ENCODE measurements around the gene GAS5.

The GAS5 gene

DNA sequence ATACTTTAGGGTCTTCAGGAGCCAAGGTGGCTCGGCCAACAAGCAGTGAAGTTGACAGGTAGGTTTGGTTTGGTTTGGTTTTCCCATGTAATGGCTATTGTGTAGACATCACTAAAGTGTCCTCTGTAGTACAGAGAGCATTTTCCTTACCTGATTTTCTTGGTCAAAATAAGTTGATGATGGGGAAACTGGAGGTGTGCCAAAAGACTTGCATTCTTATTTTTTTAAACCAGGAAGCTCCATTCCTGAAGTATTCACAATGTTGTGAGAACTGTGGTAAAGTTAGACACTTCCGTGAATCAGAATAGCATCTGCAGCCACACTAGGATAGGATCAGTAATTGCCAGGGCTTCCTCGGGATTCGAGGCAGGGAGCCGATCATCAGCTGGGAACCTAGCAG, 3.3 kb upstream of the GAS5 start:
- no peaks in the 10 kb centered on the region for H3K36me3 ChIP-seq (ENCODE audit: control insufficient read depth, insufficient read depth, low read length)

GRCh38 chr1:173870252-173871075, 2.7 kb upstream of the GAS5 start:
- Histone ChIP-seq H2AFZ (peak overlapping the region; percentile 60), H3K9ac (no peak overlapping the region), H3K36me3 (ENCODE audit: control insufficient read depth, insufficient read depth, low read length) (no peaks in the 10 kb centered on the region), H3K79me2 (no peaks in the 10 kb centered on the region), H3K4me1 (peaks cover 13% of the 10 kb centered on the region), H3K27me3 (ENCODE audit: control insufficient read depth, insufficient read depth, low read length) (no peaks in the 10 kb centered on the region), H3K4me3 (ENCODE audit: low read depth, low read length) (peak overlapping the region; percentile 85), H3K4me2 (ENCODE audit: low read length) (peak overlapping the region; percentile 62), H3K9me3 (ENCODE audit: control insufficient read depth, low read length) (no peaks in the 10 kb centered on the region), H3K27ac (peak overlapping the region; percentile 91)
- TF ChIP-seq CTCF (IDR thresholded peaks at IDR 0.05): no peak

More for the DNA sequence above, 3.3 kb upstream of the GAS5 start:
- H3K4me1 ChIP-seq: peaks cover 10% of the 10 kb centered on the region
- H3K4me2 ChIP-seq (ENCODE audit: low read length): peak overlapping the region; percentile 53
- no peak overlapping the region for H3K9ac ChIP-seq
- H2AFZ ChIP-seq: peak overlapping the region; percentile 42
- H3K27me3 ChIP-seq (ENCODE audit: control insufficient read depth, insufficient read depth, low read length): no peaks in the 10 kb centered on the region
- H3K4me3 ChIP-seq (ENCODE audit: low read depth, low read length): no peak overlapping the region
- no peak for TF ChIP-seq CTCF (IDR thresholded peaks at IDR 0.05)
- H3K27ac ChIP-seq: peak overlapping the region; percentile 91
- H3K79me2 ChIP-seq: no peaks in the 10 kb centered on the region
- H3K9me3 ChIP-seq (ENCODE audit: control insufficient read depth, low read length): no peaks in the 10 kb centered on the region

- Histone ChIP-seq H3K27ac (peak overlapping the region; percentile 91), H3K9me3 (ENCODE audit: control insufficient read depth, low read length) (no peaks in the 10 kb centered on the region), H3K27me3 (ENCODE audit: control insufficient read depth, insufficient read depth, low read length) (no peaks in the 10 kb centered on the region), H3K4me3 (ENCODE audit: low read depth, low read length) (peak overlapping the region; percentile 85), H3K79me2 (no peaks in the 10 kb centered on the region), H3K9ac (no peak overlapping the region), H3K4me2 (ENCODE audit: low read length) (peak overlapping the region; percentile 62), H2AFZ (peak overlapping the region; percentile 68), H3K4me1 (peaks cover 13% of the 10 kb centered on the region), H3K36me3 (ENCODE audit: control insufficient read depth, insufficient read depth, low read length) (no peaks in the 10 kb centered on the region)
- no peak for TF ChIP-seq CTCF (IDR thresholded peaks at IDR 0.05)
Observed at GRCh38 chr1:173869021-173869359, 1.2 kb upstream of the GAS5 start.

DNA sequence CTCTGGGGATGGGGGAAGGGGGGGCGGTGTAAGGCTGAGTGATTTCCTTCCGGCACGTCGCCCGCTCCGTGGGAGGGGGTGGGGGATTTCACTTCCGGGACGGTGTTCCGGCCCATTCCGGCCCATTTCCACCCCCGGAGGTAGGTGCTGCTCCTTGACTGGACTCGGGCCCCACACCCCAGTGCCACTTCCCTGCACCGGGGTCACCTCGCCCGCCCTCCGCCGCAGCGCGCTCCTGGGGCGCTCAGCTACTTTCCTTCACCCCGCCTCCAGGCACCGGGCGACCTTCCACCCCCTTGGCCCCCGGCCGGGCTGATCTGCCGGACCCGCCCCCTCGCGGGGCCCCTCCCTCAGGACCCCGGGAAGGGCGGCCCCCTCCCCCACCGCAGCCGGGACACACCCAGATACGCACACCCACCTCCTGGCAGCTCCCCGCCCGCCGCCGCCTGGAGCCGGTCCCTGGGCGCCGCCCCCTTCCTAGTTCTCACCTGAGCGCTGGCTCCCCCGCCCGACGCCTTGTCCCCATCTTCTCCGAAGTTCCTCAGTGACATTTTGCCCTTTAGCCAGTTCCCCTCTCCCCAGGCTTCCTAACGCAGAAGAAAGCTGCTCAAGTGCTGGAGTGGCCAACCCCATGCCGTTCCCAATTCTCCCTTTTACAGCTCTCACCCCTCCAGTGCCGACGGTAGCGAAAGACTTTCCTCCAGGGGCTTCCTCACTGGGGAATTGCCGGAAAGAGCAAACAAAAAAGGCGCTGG, 654 bp upstream of the GAS5 start, which contains the start of gene ZBTB37:
ZBTB37 (plus strand) TSS at position 115 of the 755 bp plus-strand sequence. CDS start 1,846 bp downstream, outside the sequence.
- peak; percentile 7 for TF ChIP-seq CTCF (IDR thresholded peaks at IDR 0.05)
- Histone ChIP-seq H2AFZ (peak within 1 kb of the TSS; percentile 74), H3K9ac (no peak within 1 kb of the TSS), H3K4me2 (ENCODE audit: low read length) (peak within 1 kb of the TSS; percentile 89), H3K27me3 (ENCODE audit: control insufficient read depth, insufficient read depth, low read length) (no peaks in the 10 kb centered on the region), H3K4me3 (ENCODE audit: low read depth, low read length) (peak within 1 kb of the TSS; percentile 85), H3K4me1 (peaks cover 13% of the 10 kb centered on the region), H3K27ac (peak within 1 kb of the TSS; percentile 91), H3K36me3 (ENCODE audit: control insufficient read depth, insufficient read depth, low read length) (no peaks in the 10 kb centered on the region), H3K79me2 (no peaks in the 10 kb centered on the region), H3K9me3 (ENCODE audit: control insufficient read depth, low read length) (no peaks in the 10 kb centered on the region)

Data from parathyroid adenoma (tissue), 2 donors.